H1 (cell line): Measurements from ENCODE around the gene HELZ2.

Experiments
- ASH2L ChIP-seq: fragments of 200-600, 300-600 bp; sonication (generic); IDR thresholded peaks from one replicate; pipeline ENCODE4 v1.7.1; 2017; ENCODE audit warnings: low read length
- ATF2 ChIP-seq: IDR thresholded peaks from 2 replicates; pipeline ENCODE4 v1.6.1; 2012; ENCODE audit warnings: low read length, inconsistent platforms
- CHD2 ChIP-seq: IDR thresholded peaks from 2 replicates; pipeline ENCODE4 v1.6.1; 2012; ENCODE audit warnings: low read length, improper control_type of control experiment
- CTCF ChIP-seq, 3 experiments: IDR thresholded peaks; 1 replicate in 2 of 3; 2 replicates in 1 of 3; pipeline versions ENCODE4 v1.5.1 to v1.6.1; 2011; ENCODE audit warnings: low read length in 3 of 3, mild to moderate bottlenecking in 3 of 3, inconsistent platforms in 2 of 3, low read depth in 1 of 3, moderate library complexity in 1 of 3; ENCODE audit not compliant: insufficient read depth in 1 of 3; ENCODE audit errors: control extremely low read depth in 1 of 3
- EZH2 ChIP-seq: fragments of 200-600 bp; sonication (generic); IDR thresholded peaks from 2 replicates; pipeline ENCODE4 v1.7.1; 2012; ENCODE audit warnings: low read depth, mild to moderate bottlenecking, moderate library complexity, low read length, inconsistent platforms; ENCODE audit not compliant: severe bottlenecking
- POLR2A ChIP-seq, 2 experiments: IDR thresholded peaks; 1 replicate in 1 of 2; 2 replicates in 1 of 2; pipeline ENCODE4 v1.6.1; 2011; ENCODE audit warnings: low read depth in 2 of 2, low read length in 2 of 2, mild to moderate bottlenecking in 2 of 2; ENCODE audit errors: control extremely low read depth in 1 of 2
- POLR2AphosphoS5 ChIP-seq: IDR thresholded peaks from 2 replicates; pipeline ENCODE4 v1.6.1; 2011; ENCODE audit warnings: low read depth, low read length
- RNF2 ChIP-seq: fragments of 200-900, 300-1000 bp; sonication (generic); IDR thresholded peaks from 2 replicates; pipeline ENCODE4 v1.7.1; 2016; ENCODE audit warnings: borderline replicate concordance, low read depth, mild to moderate bottlenecking, antibody characterized with exemption, low read length; ENCODE audit not compliant: poor library complexity, severe bottlenecking; ENCODE audit errors: missing control alignments
- SIX5 ChIP-seq: IDR thresholded peaks from 2 replicates; pipeline ENCODE4 v1.6.1; 2011; ENCODE audit warnings: mild to moderate bottlenecking, low read depth, low read length
- SUZ12 ChIP-seq: fragments of 200-600 bp; sonication (generic); IDR thresholded peaks from 2 replicates; pipeline ENCODE4 v1.6.1; 2012; ENCODE audit warnings: mild to moderate bottlenecking, inconsistent platforms, low read length, moderate library complexity, mixed read lengths
- TAF1 ChIP-seq: IDR thresholded peaks from 2 replicates; pipeline ENCODE4 v1.6.1; 2011; ENCODE audit warnings: mild to moderate bottlenecking, low read depth, low read length
- TAF7 ChIP-seq: optimal IDR thresholded peaks from 2 replicates; pipeline ENCODE3; 2011; ENCODE audit warnings: low read depth, mild to moderate bottlenecking, inconsistent platforms, low read length, moderate library complexity, borderline replicate concordance
- USF2 ChIP-seq: IDR thresholded peaks from 2 replicates; pipeline ENCODE4 v1.6.1; 2011; ENCODE audit warnings: low read length, improper control_type of control experiment

GRCh38 chr20:63537525-63538203, 36.4 kb downstream of the HELZ2 start:
- TF ChIP-seq TAF7 = no peak
- no peak for TF ChIP-seq RNF2
- TF ChIP-seq ATF2 = no peak
- no peak for TF ChIP-seq USF2
- no peak for TF ChIP-seq SIX5
- TF ChIP-seq EZH2 = no peak
- TF ChIP-seq SUZ12 = no peak
- no peak for TF ChIP-seq ASH2L
- TF ChIP-seq POLR2AphosphoS5 = no peak
- peak; percentile 6; the same call in 1 of the 2 replicates for TF ChIP-seq CHD2
- peak; percentile 92 to 95 (median 92) for TF ChIP-seq CTCF (IDR thresholded peaks at IDR 0.05; ENCODE audit: control extremely low read depth in 1 of 3, insufficient read depth in 1 of 3, low read depth in 1 of 3, low read length in 3 of 3)
- TF ChIP-seq POLR2A (IDR thresholded peaks at IDR 0.05; ENCODE audit: control extremely low read depth in 1 of 2, low read depth in 2 of 2, low read length in 2 of 2) = no peak
- 0 out of 2 replicates have a peak, but pooled peaks have one; percentile 16 for TF ChIP-seq TAF1
